Keratinocyte (primary cell): ENCODE results near the gene PTS.

Experiments
- EZH2 ChIP-seq: IDR thresholded peaks from one replicate; pipeline ENCODE4 v1.6.1; 2012; ENCODE audit warnings: inconsistent platforms, mild to moderate bottlenecking, low read length, moderate library complexity
- TF ChIP-seq, protein P1 (sequence below), 3 experiments: IDR thresholded peaks in 1 of 3; conservative IDR thresholded peaks in 1 of 3; optimal IDR thresholded peaks in 1 of 3; 2 replicates in 2 of 3; 3 replicates in 1 of 3; pipeline versions ENCODE3 to v1.5.1; 2011; ENCODE audit warnings: low read length in 3 of 3, mild to moderate bottlenecking in 3 of 3, moderate library complexity in 2 of 3, control low read depth in 1 of 3, inconsistent platforms in 1 of 3; ENCODE audit not compliant: insufficient read depth in 2 of 3; ENCODE audit errors: extremely low read depth in 1 of 3

GRCh38 chr11:112266410-112266778, 40.2 kb downstream of the PTS start:
- TF ChIP-seq EZH2, result no peak
- TF ChIP-seq, protein P1, sequence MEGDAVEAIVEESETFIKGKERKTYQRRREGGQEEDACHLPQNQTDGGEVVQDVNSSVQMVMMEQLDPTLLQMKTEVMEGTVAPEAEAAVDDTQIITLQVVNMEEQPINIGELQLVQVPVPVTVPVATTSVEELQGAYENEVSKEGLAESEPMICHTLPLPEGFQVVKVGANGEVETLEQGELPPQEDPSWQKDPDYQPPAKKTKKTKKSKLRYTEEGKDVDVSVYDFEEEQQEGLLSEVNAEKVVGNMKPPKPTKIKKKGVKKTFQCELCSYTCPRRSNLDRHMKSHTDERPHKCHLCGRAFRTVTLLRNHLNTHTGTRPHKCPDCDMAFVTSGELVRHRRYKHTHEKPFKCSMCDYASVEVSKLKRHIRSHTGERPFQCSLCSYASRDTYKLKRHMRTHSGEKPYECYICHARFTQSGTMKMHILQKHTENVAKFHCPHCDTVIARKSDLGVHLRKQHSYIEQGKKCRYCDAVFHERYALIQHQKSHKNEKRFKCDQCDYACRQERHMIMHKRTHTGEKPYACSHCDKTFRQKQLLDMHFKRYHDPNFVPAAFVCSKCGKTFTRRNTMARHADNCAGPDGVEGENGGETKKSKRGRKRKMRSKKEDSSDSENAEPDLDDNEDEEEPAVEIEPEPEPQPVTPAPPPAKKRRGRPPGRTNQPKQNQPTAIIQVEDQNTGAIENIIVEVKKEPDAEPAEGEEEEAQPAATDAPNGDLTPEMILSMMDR (optimal IDR thresholded peaks at IDR 0.05 in 1 of 3, IDR thresholded peaks at IDR 0.05 in 1 of 3, conservative IDR thresholded peaks at IDR 0.05 in 1 of 3; ENCODE audit: extremely low read depth in 1 of 3, insufficient read depth in 2 of 3, low read length in 3 of 3), result no peak
